Thymus (tissue), 11 donors: ENCODE results near the gene THOC5. TPM values are rescaled to one million over a fixed set of nuclear protein-coding genes. Genes with fewer than 3 reads are reported as not detected.

Source experiments
- DNase-seq, 9 donors: peaks; one replicate each; pipeline ENCODE4 v3.0.0-alpha.2; 2013; ENCODE audit warnings: low spot score in 9 of 9, low read depth in 6 of 9, missing footprints in 1 of 9
- H3K27ac ChIP-seq, 2 donors: one replicate each; pipeline ENCODE4 v1.5.1; 2013; ENCODE audit warnings: control low read depth in 1 of 2, low read depth in 1 of 2, low read length in 1 of 2, mild to moderate bottlenecking in 1 of 2, moderate library complexity in 1 of 2
- H3K27me3 ChIP-seq, 2 donors: one replicate each; pipeline ENCODE4 v1.5.1; 2013; ENCODE audit warnings: low read length in 1 of 2; ENCODE audit not compliant: control insufficient read depth in 2 of 2, insufficient read depth in 1 of 2
- H3K36me3 ChIP-seq, 2 donors: one replicate each; pipeline ENCODE4 v1.5.1; 2013; ENCODE audit warnings: low read length in 1 of 2, mild to moderate bottlenecking in 1 of 2, moderate library complexity in 1 of 2; ENCODE audit not compliant: control insufficient read depth in 2 of 2, insufficient read depth in 2 of 2
- H3K4me1 ChIP-seq, 2 donors: one replicate each; pipeline ENCODE4 v1.5.1; 2013; ENCODE audit warnings: low read length in 2 of 2; ENCODE audit not compliant: control insufficient read depth in 2 of 2, insufficient read depth in 2 of 2
- H3K4me3 ChIP-seq, 2 donors: one replicate each; pipeline ENCODE4 v1.5.1; 2013; ENCODE audit warnings: low read length in 2 of 2, control low read depth in 1 of 2, mild to moderate bottlenecking in 1 of 2
- H3K9me3 ChIP-seq, 2 donors: one replicate each; pipeline ENCODE4 v1.5.1; 2013; ENCODE audit warnings: low read length in 1 of 2, mild to moderate bottlenecking in 1 of 2; ENCODE audit not compliant: control insufficient read depth in 2 of 2, insufficient read depth in 1 of 2
- WGBS: extraction: QIAGEN DNeasy Blood & Tissue Kit; methylation state at CpG from one replicate; pipeline ENCODE4 v1.1.7; 2013; 5-methylcytosine and 5-hydroxymethylcytosine counted together
- polyA plus RNA-seq: library from polyadenylated mRNA; stranded (reverse); fragments of 200-250 nt; gene quantifications from one replicate; pipeline ENCODE4 v1.2.3, GENCODE V29; 2013
- total RNA-seq: library from RNA; stranded (reverse); fragments of 120-200 nt; gene quantifications from one replicate; pipeline ENCODE4 v1.2.4, GENCODE V29; 2013
- donor health status: healthy.

The THOC5 gene
- total and polyA plus RNA-seq, 2 donors = 15.8 to 31.4 TPM

DNA sequence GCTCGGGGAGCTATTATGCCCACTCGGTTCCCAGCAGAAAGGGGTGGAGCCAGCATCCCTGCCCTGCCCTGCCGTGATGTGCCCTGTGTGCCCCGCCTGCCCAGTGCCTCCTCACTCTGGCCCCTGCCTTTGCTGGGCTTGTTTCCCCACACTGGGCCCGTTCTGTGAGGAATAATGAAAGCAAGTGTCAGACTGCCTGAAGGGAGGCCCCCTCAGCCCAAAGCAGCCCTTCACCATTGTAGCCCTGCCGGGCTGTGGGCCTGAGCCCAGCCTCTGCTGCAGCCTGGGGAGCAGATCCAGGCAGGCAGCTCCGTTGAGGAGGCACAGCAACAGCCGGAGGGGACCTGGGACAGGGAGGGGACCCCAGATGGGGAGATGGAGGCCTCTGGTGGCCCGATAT, 93.8 kb downstream of the THOC5 start:
- Histone ChIP-seq H3K9me3 (no peaks in the 10 kb centered on the region), H3K36me3 (no peaks in the 10 kb centered on the region), H3K27ac (no peak overlapping the region), H3K27me3 (no peaks in the 10 kb centered on the region), H3K4me1 (no peaks in the 10 kb centered on the region), H3K4me3 (no peak overlapping the region)
- no peak for DNase-seq
- WGBS = 93% methylated on average over 9 of the region's 9 CpGs

DNA sequence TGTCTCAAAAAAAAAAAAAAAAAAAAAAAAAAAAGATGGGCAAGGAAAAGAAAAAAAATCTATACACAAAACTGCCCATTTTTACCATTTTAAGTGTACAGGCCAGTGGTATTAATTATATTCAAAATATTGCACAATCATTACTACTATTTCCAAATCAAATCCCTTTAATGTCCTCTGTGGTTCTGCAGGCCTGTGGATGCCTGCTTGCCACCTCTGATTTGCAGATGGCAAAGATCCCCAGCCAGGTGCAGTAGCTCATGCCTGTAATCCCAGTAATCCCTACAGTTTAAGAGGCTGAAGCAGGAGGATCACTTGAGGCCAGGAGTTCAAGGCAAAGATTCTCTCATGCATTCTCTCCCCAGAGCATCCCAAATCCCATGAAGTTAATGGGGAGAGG, 95.0 kb downstream of the THOC5 start:
- H3K4me3 ChIP-seq = no peak overlapping the region
- no peak for DNase-seq
- H3K9me3 ChIP-seq = no peaks in the 10 kb centered on the region
- H3K27me3 ChIP-seq = no peaks in the 10 kb centered on the region
- no peaks in the 10 kb centered on the region for H3K36me3 ChIP-seq
- H3K27ac ChIP-seq = no peak overlapping the region
- H3K4me1 ChIP-seq = no peaks in the 10 kb centered on the region

DNA sequence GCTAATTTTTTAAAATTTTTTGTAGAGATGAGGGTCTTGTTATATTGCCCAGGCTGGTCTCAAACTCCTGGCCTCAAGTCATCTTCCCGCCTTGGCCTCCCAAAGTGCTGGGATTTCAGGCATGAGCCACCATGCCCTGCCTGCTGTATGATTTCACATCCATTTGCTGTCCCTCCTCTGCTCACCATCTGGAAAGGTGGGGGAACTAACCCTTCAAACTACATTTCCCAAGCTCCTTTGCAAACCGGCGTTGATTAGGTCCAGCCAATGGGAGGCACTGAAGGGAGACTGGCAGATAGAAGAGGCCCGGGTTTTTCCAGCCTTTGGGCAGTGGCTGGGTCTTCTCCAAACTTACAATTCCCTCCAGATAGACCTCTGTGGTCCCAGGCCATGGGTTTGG, 95.8 kb downstream of the THOC5 start:
- WGBS = 36% methylated on average over 4 of the region's 4 CpGs
- peak in 3 of 9 donors; percentile 11 to 37 (median 21) for DNase-seq

DNA sequence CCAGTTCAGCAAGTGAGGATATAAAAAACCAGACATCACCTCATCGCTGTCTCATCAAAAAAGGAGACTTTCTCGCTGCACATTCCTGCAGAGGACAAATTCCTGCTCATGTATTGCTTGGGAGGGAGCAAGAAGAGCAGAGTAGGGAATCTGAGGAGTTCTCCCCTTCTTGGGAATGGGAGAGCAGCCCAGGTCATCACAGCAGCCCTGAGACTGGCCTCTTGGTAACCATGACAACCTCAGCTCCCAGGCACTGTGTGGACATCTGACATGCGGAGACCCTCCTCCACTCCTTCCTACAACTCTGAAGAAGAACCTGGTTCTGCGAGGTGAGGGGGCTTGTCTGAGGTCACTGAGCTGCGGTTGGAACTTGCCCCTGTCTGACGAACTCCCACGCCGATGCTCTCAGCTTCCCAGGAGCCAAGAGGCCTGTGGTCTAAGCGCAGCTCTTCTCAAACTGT, 97.3 kb downstream of the THOC5 start:
- no peaks in the 10 kb centered on the region for H3K4me1 ChIP-seq
- H3K36me3 ChIP-seq = no peaks in the 10 kb centered on the region
- H3K27me3 ChIP-seq = no peaks in the 10 kb centered on the region
- H3K27ac ChIP-seq = no peak overlapping the region
- 93% methylated on average over 9 of the region's 9 CpGs for WGBS
- no peak for DNase-seq
- H3K9me3 ChIP-seq = no peaks in the 10 kb centered on the region
- no peak overlapping the region for H3K4me3 ChIP-seq

More for the DNA sequence above, 95.8 kb downstream of the THOC5 start:
- Histone ChIP-seq H3K27ac (no peak overlapping the region), H3K9me3 (no peaks in the 10 kb centered on the region), H3K36me3 (no peaks in the 10 kb centered on the region), H3K4me3 (no peak overlapping the region), H3K4me1 (no peaks in the 10 kb centered on the region), H3K27me3 (no peaks in the 10 kb centered on the region)

Other genes starting within 250 kb of the THOC5 start
- 0.80 TPM for gene GAS2L1, start 247.1 kb downstream of the THOC5 start, total RNA-seq
- 6.0 TPM for gene GAS2L1, start 247.1 kb downstream of the THOC5 start, polyA plus RNA-seq
- gene RASL10A, start 238.1 kb downstream of the THOC5 start, total RNA-seq = 0.47 TPM
- gene RASL10A, start 238.1 kb downstream of the THOC5 start, polyA plus RNA-seq = 7.8 TPM
- 33.0 TPM for gene AP1B1, start 165.2 kb downstream of the THOC5 start, total RNA-seq
- gene AP1B1, start 165.2 kb downstream of the THOC5 start, polyA plus RNA-seq = 33.2 TPM
- 0.05 TPM for gene RFPL1, start 115.2 kb downstream of the THOC5 start, total RNA-seq
- 0.05 TPM for gene RFPL1, start 115.2 kb downstream of the THOC5 start, polyA plus RNA-seq
- 0.99 TPM for gene NEFH, start 73.5 kb downstream of the THOC5 start, total RNA-seq
- gene NEFH, start 73.5 kb downstream of the THOC5 start, polyA plus RNA-seq = 0.62 TPM
- 54.6 TPM for gene NIPSNAP1, start 27.4 kb upstream of the THOC5 start, total RNA-seq
- gene NIPSNAP1, start 27.4 kb upstream of the THOC5 start, polyA plus RNA-seq = 30.9 TPM
- 22.2 TPM for gene NF2, start 49.9 kb upstream of the THOC5 start, total RNA-seq
- 7.0 TPM for gene NF2, start 49.9 kb upstream of the THOC5 start, polyA plus RNA-seq
- 0.14 TPM for gene CABP7, start 166.2 kb upstream of the THOC5 start, total RNA-seq
- 0.52 TPM for gene CABP7, start 166.2 kb upstream of the THOC5 start, polyA plus RNA-seq
- gene ZMAT5, start 213.2 kb upstream of the THOC5 start, total RNA-seq = 31.1 TPM
- gene ZMAT5, start 213.2 kb upstream of the THOC5 start, polyA plus RNA-seq = 21.8 TPM
- 154 TPM for gene UQCR10, start 213.6 kb upstream of the THOC5 start, total RNA-seq
- gene UQCR10, start 213.6 kb upstream of the THOC5 start, polyA plus RNA-seq = 157 TPM